C4-2B (cell line): ENCODE data around the gene MARCHF4.

Source experiments
- CTCF ChIP-seq: fragments of 450-650 bp; conservative IDR thresholded peaks from 2 replicates; pipeline ENCODE4 v1.5.1; 2017; ENCODE audit warnings: mild to moderate bottlenecking
- ZFX ChIP-seq: fragments of 450-650 bp; IDR thresholded peaks from 2 replicates; pipeline ENCODE4 v1.6.1; 2017

- TF ChIP-seq CTCF (no peak), ZFX (no peak)
Measured at GRCh38 chr2:216392018-216392562, 19.8 kb upstream of the MARCHF4 start.
